HepG2 (cell line): Measurements from ENCODE around the gene EGFL8. TPM values are rescaled to one million over a fixed set of nuclear protein-coding genes. Genes with fewer than 3 reads are reported as not detected.

Experiments
- CBX1 ChIP-seq: IDR thresholded peaks from one replicate; pipeline ENCODE4 v1.6.1; 2016; ENCODE audit warnings: antibody characterized with exemption, low read depth
- CENPT ChIP-seq: sonication (generic); formaldehyde crosslinking; IDR thresholded peaks from 2 replicates; pipeline ENCODE4 v1.8.0; 2022; ENCODE audit warnings: low read depth, mild to moderate bottlenecking, moderate library complexity, missing genetic modification reagents
- EHMT2 ChIP-seq: fragments of 200-600 bp; sonication (generic); IDR thresholded peaks from 2 replicates; pipeline ENCODE4 v1.7.0; 2017; ENCODE audit warnings: antibody characterized with exemption, low read depth, low read length, borderline replicate concordance
- ELF3 ChIP-seq: IDR thresholded peaks from 2 replicates; pipeline ENCODE4 v1.6.1; 2016; ENCODE audit warnings: missing genetic modification reagents, missing compliant biosample characterization
- ERF ChIP-seq: IDR thresholded peaks from 2 replicates; pipeline ENCODE4 v1.6.1; 2018; ENCODE audit warnings: missing biosample characterization, missing genetic modification reagents
- FOXA1 ChIP-seq, 2 experiments: fragments of 450-650 bp in 1 of 2; sonication (generic) in 1 of 2; formaldehyde crosslinking in 1 of 2; IDR thresholded peaks; 2 replicates each; pipeline versions ENCODE4 v1.4.0 to v1.6.1; 2016 to 2020; ENCODE audit warnings: missing genetic modification reagents in 1 of 2
- IRF9 ChIP-seq: sonication (generic); formaldehyde crosslinking; IDR thresholded peaks from 2 replicates; pipeline ENCODE4 v1.8.0; 2022; ENCODE audit warnings: missing genetic modification reagents, mild to moderate bottlenecking, borderline replicate concordance
- MAFK ChIP-seq, 2 experiments: IDR thresholded peaks in 1 of 2; conservative IDR thresholded peaks in 1 of 2; 2 replicates each; pipeline ENCODE4 v1.6.1; 2011; ENCODE audit warnings: improper control_type of control experiment in 2 of 2, low read length in 2 of 2
- MIER3 ChIP-seq: IDR thresholded peaks from 2 replicates; pipeline ENCODE4 v1.6.1; 2016; ENCODE audit warnings: missing compliant biosample characterization, borderline replicate concordance
- MYC ChIP-seq: sonication (generic); formaldehyde crosslinking; IDR thresholded peaks from 2 replicates; pipeline ENCODE4 v1.9.0; 2021; ENCODE audit warnings: missing genetic modification reagents, borderline replicate concordance
- NCOA2 ChIP-seq: sonication (generic); formaldehyde crosslinking; IDR thresholded peaks from 2 replicates; pipeline ENCODE4 v1.8.0; 2022; ENCODE audit warnings: inconsistent platforms
- SRSF9 ChIP-seq: fragments of 200-400 bp; formaldehyde crosslinking; IDR thresholded peaks from 2 replicates; pipeline ENCODE4 v1.6.1; 2018; ENCODE audit warnings: borderline replicate concordance, mild to moderate bottlenecking, low read depth, low read length; ENCODE audit not compliant: insufficient read depth, poor library complexity, severe bottlenecking
- TFDP1 ChIP-seq: IDR thresholded peaks from 2 replicates; pipeline ENCODE4 v1.6.1; 2016; ENCODE audit warnings: missing compliant biosample characterization, missing genetic modification reagents, borderline replicate concordance
- ZBTB46 ChIP-seq: sonication (generic); formaldehyde crosslinking; IDR thresholded peaks from 2 replicates; pipeline ENCODE4 v1.4.0; 2020; ENCODE audit warnings: mild to moderate bottlenecking, missing genetic modification reagents, borderline replicate concordance
- ZFAT ChIP-seq: sonication (generic); formaldehyde crosslinking; conservative IDR thresholded peaks from 2 replicates; pipeline ENCODE4 v1.8.1; 2023; ENCODE audit warnings: missing genetic modification reagents, inconsistent platforms
- ZNF556 ChIP-seq: sonication (generic); formaldehyde crosslinking; IDR thresholded peaks from 2 replicates; pipeline ENCODE4 v1.4.0; 2020; ENCODE audit warnings: mild to moderate bottlenecking, missing genetic modification reagents, borderline replicate concordance
- ZNF619 ChIP-seq: sonication (generic); formaldehyde crosslinking; IDR thresholded peaks from 2 replicates; pipeline ENCODE4 v1.4.0; 2020; ENCODE audit warnings: mild to moderate bottlenecking, missing genetic modification reagents
- ZNF766 ChIP-seq: sonication (generic); formaldehyde crosslinking; IDR thresholded peaks from 2 replicates; pipeline ENCODE4 v1.5.0; 2020; ENCODE audit warnings: missing genetic modification reagents, borderline replicate concordance
- ZSCAN9 ChIP-seq: IDR thresholded peaks from 2 replicates; pipeline ENCODE4 v1.6.1; 2016; ENCODE audit warnings: borderline replicate concordance
- polyA plus RNA-seq, 8 experiments: library from polyadenylated mRNA; depleted of rRNA in 3 of 8; stranded (reverse) in 7 of 8; unstranded in 1 of 8; fragments of >200 nt; fragmentation: Illumina TruSeq in 4 of 8; extraction: Trizol in 4 of 8; gene quantifications; 2 replicates each; pipeline versions ENCODE4 v1.2.1 to v1.2.3, GENCODE V29; 2011 to 2016; ENCODE audit warnings: low read depth in 4 of 8, missing spikeins in 1 of 8, mixed read lengths in 1 of 8; ENCODE audit not compliant: insufficient read depth in 1 of 8
- total RNA-seq, 5 experiments: library from RNA; depleted of rRNA; stranded (reverse); fragments of >200 nt; fragmentation: Illumina TruSeq; extraction: Trizol; gene quantifications; 2 replicates each; pipeline ENCODE4 v1.2.3, GENCODE V29; 2016; ENCODE audit warnings: low read depth in 1 of 5

EGFL8 gene
- total and polyA plus RNA-seq, 2 of the 13 experiments (the other 11 are each of a cell fraction or from before 2014, with no cell fraction given), result 10.0 to 11.5 TPM

- TF ChIP-seq IRF9 (CRISPR knock-in tag) (no peak; the same call in 1 of the 2 replicates), ZSCAN9 (peak; percentile 37; the same call in 1 of the 2 replicates), SRSF9 (no peak), MIER3 (CRISPR knock-in tag) (peak; percentile 54; the same call in 1 of the 2 replicates), EHMT2 (no peak), ZBTB46 (CRISPR knock-in tag) (peak; percentile 78; the same call in 1 of the 2 replicates), MYC (CRISPR knock-in tag) (peak; percentile 54; the same call in 1 of the 2 replicates), CENPT (CRISPR knock-in tag) (peak; percentile 16; the same call in 1 of the 2 replicates), ZNF619 (peak; percentile 83), ZFAT (CRISPR knock-in tag) (no peak), ELF3 (peak; percentile 69), ZNF766 (CRISPR knock-in tag) (no peak; the same call in 1 of the 2 replicates), TFDP1 (no peak), FOXA1 (IDR thresholded peaks at IDR 0.05) (0 out of 2 replicates have a peak, but pooled peaks have one; percentile 37), FOXA1 (CRISPR knock-in tag; IDR thresholded peaks at IDR 0.05) (peak; percentile 97), NCOA2 (CRISPR knock-in tag) (no peak; the same call in 1 of the 2 replicates), ERF (CRISPR knock-in tag) (peak; percentile 63; the same call in 1 of the 2 replicates), CBX1 (no peak), MAFK (conservative IDR thresholded peaks at IDR 0.05 in 1 of 2, IDR thresholded peaks at IDR 0.05 in 1 of 2; ENCODE audit: low read length in 2 of 2) (no peak), ZNF556 (CRISPR knock-in tag) (peak; percentile 80; the same call in 1 of the 2 replicates)
Measured at GRCh38 chr6:32153564-32154513, 10.6 kb upstream of the EGFL8 start, which contains the start of gene PPT2 (continued).
